Liver (tissue), 9 donors: ENCODE results near the gene TTC28. TPM values are rescaled to one million over a fixed set of nuclear protein-coding genes. Genes with fewer than 3 reads are reported as not detected.

Source experiments
- DNase-seq: peaks from one replicate; pipeline ENCODE4 v3.0.0-alpha.2; 2017; ENCODE audit warnings: low spot score
- H3K27ac ChIP-seq, 2 donors: one replicate each; pipeline ENCODE4 v1.7.0; 2013; ENCODE audit warnings: inconsistent platforms in 2 of 2, low read length in 2 of 2, control low read depth in 1 of 2, low read depth in 1 of 2, mild to moderate bottlenecking in 1 of 2
- H3K27me3 ChIP-seq, 4 donors: one replicate each; pipeline versions ENCODE4 v1.6.1 to v1.7.0; 2013; ENCODE audit warnings: low read length in 3 of 4, inconsistent platforms in 1 of 4, mild to moderate bottlenecking in 1 of 4, moderate library complexity in 1 of 4; ENCODE audit not compliant: control insufficient read depth in 4 of 4, insufficient read depth in 4 of 4
- H3K36me3 ChIP-seq, 4 donors: one replicate each; pipeline versions ENCODE4 v1.6.1 to v1.7.0; 2013; ENCODE audit warnings: low read length in 3 of 4, mild to moderate bottlenecking in 3 of 4, low read depth in 1 of 4, moderate library complexity in 1 of 4; ENCODE audit not compliant: control insufficient read depth in 4 of 4, insufficient read depth in 3 of 4
- H3K4me1 ChIP-seq, 4 donors: one replicate each; pipeline versions ENCODE4 v1.6.1 to v1.7.0; 2013; ENCODE audit warnings: low read length in 3 of 4, mild to moderate bottlenecking in 3 of 4, moderate library complexity in 1 of 4; ENCODE audit not compliant: control insufficient read depth in 4 of 4, insufficient read depth in 4 of 4
- H3K4me3 ChIP-seq, 3 donors: one replicate each; pipeline versions ENCODE4 v1.6.1 to v1.7.0; 2013; ENCODE audit warnings: low read length in 3 of 3, control low read depth in 1 of 3, low read depth in 1 of 3, mild to moderate bottlenecking in 1 of 3
- H3K9ac ChIP-seq, 2 donors: one replicate each; pipeline ENCODE4 v1.7.0; 2013; ENCODE audit warnings: low read length in 2 of 2, mild to moderate bottlenecking in 2 of 2, moderate library complexity in 2 of 2, control low read depth in 1 of 2, low read depth in 1 of 2
- H3K9me3 ChIP-seq, 4 donors: one replicate each; pipeline versions ENCODE4 v1.6.1 to v1.7.0; 2013; ENCODE audit warnings: low read length in 3 of 4; ENCODE audit not compliant: control insufficient read depth in 4 of 4
- CTCF ChIP-seq: fragments of 150-350 bp; IDR thresholded peaks from 2 replicates; pipeline ENCODE4 v1.5.1; 2017; ENCODE audit warnings: improper control_type of control experiment, low read depth, low read length; ENCODE audit not compliant: missing input control
- EGR1 ChIP-seq, 2 donors: IDR thresholded peaks; 2 replicates each; pipeline ENCODE4 v1.6.1; 2016 to 2018; ENCODE audit warnings: antibody characterized with exemption in 2 of 2, low read depth in 2 of 2
- FOXA1 ChIP-seq: IDR thresholded peaks from 2 replicates; pipeline ENCODE4 v1.6.1; 2016; ENCODE audit warnings: antibody characterized with exemption
- FOXA2 ChIP-seq: IDR thresholded peaks from 2 replicates; pipeline ENCODE4 v1.6.1; 2016; ENCODE audit warnings: antibody characterized with exemption
- GABPA ChIP-seq, 2 donors: IDR thresholded peaks in 1 of 2; conservative IDR thresholded peaks in 1 of 2; 2 replicates each; pipeline ENCODE4 v1.6.1; 2016; ENCODE audit warnings: antibody characterized with exemption in 2 of 2, mild to moderate bottlenecking in 1 of 2, moderate library complexity in 1 of 2
- HNF4A ChIP-seq, 2 donors: conservative IDR thresholded peaks; 2 replicates each; pipeline ENCODE4 v1.6.1; 2016; ENCODE audit warnings: antibody characterized with exemption in 2 of 2, mild to moderate bottlenecking in 2 of 2
- HNF4G ChIP-seq: IDR thresholded peaks from 2 replicates; pipeline ENCODE4 v1.6.1; 2016; ENCODE audit warnings: antibody characterized with exemption
- JUND ChIP-seq, 2 donors: IDR thresholded peaks; 2 replicates each; pipeline ENCODE4 v1.6.1; 2016; ENCODE audit warnings: antibody characterized with exemption in 2 of 2
- MAX ChIP-seq: IDR thresholded peaks from 2 replicates; pipeline ENCODE4 v1.6.1; 2016; ENCODE audit warnings: antibody characterized with exemption
- REST ChIP-seq: IDR thresholded peaks from 2 replicates; pipeline ENCODE4 v1.6.1; 2016; ENCODE audit warnings: antibody characterized with exemption, mild to moderate bottlenecking
- RXRA ChIP-seq, 2 donors: IDR thresholded peaks; 2 replicates each; pipeline ENCODE4 v1.6.1; 2017 to 2018; ENCODE audit warnings: antibody characterized with exemption in 2 of 2, mild to moderate bottlenecking in 1 of 2
- SP1 ChIP-seq: IDR thresholded peaks from 2 replicates; pipeline ENCODE4 v1.6.1; 2018; ENCODE audit warnings: antibody characterized with exemption, mild to moderate bottlenecking
- TAF1 ChIP-seq: conservative IDR thresholded peaks from 2 replicates; pipeline ENCODE4 v1.6.1; 2016; ENCODE audit warnings: antibody characterized with exemption, mild to moderate bottlenecking
- YY1 ChIP-seq: IDR thresholded peaks from 2 replicates; pipeline ENCODE4 v1.6.1; 2016; ENCODE audit warnings: antibody characterized with exemption, mild to moderate bottlenecking
- ZBTB33 ChIP-seq: IDR thresholded peaks from 2 replicates; pipeline ENCODE4 v1.6.1; 2016; ENCODE audit warnings: antibody characterized with exemption
- WGBS: extraction: QIAGEN DNeasy Blood & Tissue Kit; methylation state at CpG from one replicate; pipeline ENCODE4 v1.1.7; 2013; 5-methylcytosine and 5-hydroxymethylcytosine counted together
- polyA plus RNA-seq, 2 donors: library from polyadenylated mRNA; stranded (reverse) in 1 of 2; unstranded in 1 of 2; fragments of 200-250 nt in 1 of 2; fragments of >200 nt in 1 of 2; fragmentation: Nextera tagmentation in 1 of 2; extraction: Ambion mirVana in 1 of 2; gene quantifications; one replicate each; pipeline versions ENCODE4 v1.2.1 to v1.2.3, GENCODE V29; 2013 to 2015
- total RNA-seq, 2 donors: library from RNA; depleted of rRNA; stranded (reverse); fragments of >200 nt; gene quantifications; one replicate each; pipeline ENCODE4 v1.2.3, GENCODE V29; 2014
- TF ChIP-seq, protein P1 (sequence below): IDR thresholded peaks from 2 replicates; pipeline ENCODE4 v1.6.1; 2016; ENCODE audit warnings: antibody characterized with exemption
- donor health status: healthy.
- donor health status: healthy.
- donor health status: healthy.
- donor health status: healthy.
- donor health status: healthy.

The TTC28 gene
- total and polyA plus RNA-seq, 4 donors: 4.2 to 19.4 (median 5.9) TPM

DNA sequence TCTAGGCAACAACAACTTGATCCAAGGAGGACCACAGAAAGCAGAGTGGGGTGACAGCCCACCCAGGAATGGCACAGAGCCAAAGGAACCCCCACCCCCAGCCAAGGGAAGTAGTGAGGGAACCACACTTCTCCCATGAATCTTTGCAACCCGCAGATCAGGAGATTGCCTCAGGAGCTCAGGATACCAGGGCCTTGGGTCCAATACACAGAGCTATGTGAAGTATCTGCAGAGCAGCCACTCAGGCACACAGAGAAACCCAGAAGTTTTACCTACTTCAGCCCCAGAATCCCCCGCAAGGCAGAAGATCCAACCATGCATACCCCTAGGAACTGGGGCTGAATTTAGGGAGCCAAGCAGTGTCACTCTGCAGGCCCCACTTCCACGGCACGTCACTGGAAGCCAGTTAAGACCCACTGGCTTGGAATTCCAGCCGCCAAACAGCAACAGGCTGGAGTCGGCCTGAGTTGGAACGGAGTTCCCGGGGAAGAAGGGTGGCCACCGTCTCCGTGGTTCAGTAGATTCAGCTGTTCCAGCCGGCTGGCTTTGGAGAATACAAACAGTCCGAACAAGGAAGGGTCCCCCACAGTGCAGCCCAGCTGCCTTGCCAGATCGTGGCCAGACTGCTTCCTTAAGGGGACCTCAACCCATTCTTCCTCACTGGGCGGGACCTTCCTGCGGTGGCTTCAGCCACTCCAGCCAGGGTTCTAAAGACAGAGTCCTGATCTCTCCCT, 174.1 kb downstream of the TTC28 start:
- no peak for TF ChIP-seq GABPA (IDR thresholded peaks at IDR 0.05 in 1 of 2, conservative IDR thresholded peaks at IDR 0.05 in 1 of 2)
- no peaks in the 10 kb centered on the region for H3K27me3 ChIP-seq
- H3K9me3 ChIP-seq: no peaks in the 10 kb centered on the region
- no peaks in the 10 kb centered on the region for H3K36me3 ChIP-seq
- no peak overlapping the region for H3K27ac ChIP-seq
- H3K4me3 ChIP-seq: no peak overlapping the region
- DNase-seq: no peak
- H3K4me1 ChIP-seq: no peaks in the 10 kb centered on the region
- 94% methylated on average over 15 of the region's 15 CpGs for WGBS
- no peak overlapping the region for H3K9ac ChIP-seq

- TF ChIP-seq TAF1: no peak
- TF ChIP-seq ZBTB33: no peak
- no peak for TF ChIP-seq SP1
- Histone ChIP-seq H3K27ac (no peak overlapping the region), H3K9ac (no peak overlapping the region), H3K36me3 (no peaks in the 10 kb centered on the region), H3K27me3 (no peaks in the 10 kb centered on the region), H3K4me3 (no peak overlapping the region), H3K4me1 (no peaks in the 10 kb centered on the region), H3K9me3 (no peaks in the 10 kb centered on the region)
- no peak for DNase-seq
- 84% methylated on average over 1 of the region's 1 CpG for WGBS
Observed at GRCh38 chr22:28500006-28500405, 179.6 kb downstream of the TTC28 start.

DNA sequence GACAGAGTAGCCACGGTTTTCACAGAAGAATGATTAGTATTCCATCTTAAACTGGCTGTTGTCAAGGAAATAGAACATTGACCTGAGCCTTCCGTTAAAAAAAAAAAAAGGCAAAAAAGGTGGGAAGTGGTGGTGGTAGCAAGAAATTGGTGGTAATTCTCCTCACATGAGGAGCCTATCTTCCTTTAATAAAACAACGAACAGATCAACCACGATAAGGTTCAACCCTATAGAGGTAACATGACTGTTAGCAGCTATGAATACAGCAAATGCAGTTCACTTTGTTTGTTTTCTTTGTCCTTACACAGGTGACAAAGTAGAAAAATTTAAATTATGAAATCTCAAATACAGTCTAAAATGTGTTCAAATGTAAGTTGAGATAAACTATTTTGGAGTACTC, 181.6 kb downstream of the TTC28 start:
- Histone ChIP-seq H3K9me3 (no peaks in the 10 kb centered on the region), H3K36me3 (no peaks in the 10 kb centered on the region), H3K27me3 (no peaks in the 10 kb centered on the region), H3K4me1 (peaks cover 0 to under 1% (median 0%) of the 10 kb centered on the region in 4 donors), H3K27ac (no peak overlapping the region), H3K4me3 (no peak overlapping the region), H3K9ac (no peak overlapping the region)
- no peak for DNase-seq
- TF ChIP-seq SP1: no peak
- TF ChIP-seq TAF1: no peak
- TF ChIP-seq CTCF: no peak
- TF ChIP-seq JUND (IDR thresholded peaks at IDR 0.05): no peak
- no peak for TF ChIP-seq MAX
- TF ChIP-seq YY1: no peak
- no peak for TF ChIP-seq HNF4G
- no peak for TF ChIP-seq FOXA2
- TF ChIP-seq EGR1 (IDR thresholded peaks at IDR 0.05; ENCODE audit: low read depth in 2 of 2): no peak
- TF ChIP-seq, protein P1, sequence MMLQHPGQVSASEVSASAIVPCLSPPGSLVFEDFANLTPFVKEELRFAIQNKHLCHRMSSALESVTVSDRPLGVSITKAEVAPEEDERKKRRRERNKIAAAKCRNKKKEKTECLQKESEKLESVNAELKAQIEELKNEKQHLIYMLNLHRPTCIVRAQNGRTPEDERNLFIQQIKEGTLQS: no peak
- TF ChIP-seq ZBTB33: no peak
- TF ChIP-seq REST: no peak
- no peak for TF ChIP-seq HNF4A (conservative IDR thresholded peaks at IDR 0.05)
- no peak for TF ChIP-seq GABPA (IDR thresholded peaks at IDR 0.05 in 1 of 2, conservative IDR thresholded peaks at IDR 0.05 in 1 of 2)
- no peak for TF ChIP-seq RXRA (IDR thresholded peaks at IDR 0.05)
- TF ChIP-seq FOXA1: no peak
- WGBS: 89% methylated on average over 4 of the region's 4 CpGs
